ENCODE data around the gene DNAH11. TPM values are rescaled to one million over a fixed set of nuclear protein-coding genes. Genes with fewer than 3 reads are reported as not detected.
"Not testable (repeated sequence)": the region's sequence is repeated elsewhere in the genome, so short reads cannot be mapped to it uniquely, and the experiment has no call there.

The DNAH11 gene
- total RNA-seq, 1 experiment from 2014 or later = 1.6 TPM

GRCh38 chr7:21724562-21724961 lies 181.7 kb downstream of the DNAH11 start:
- DNase-seq = no peak
- no peak for ATAC-seq
- Histone ChIP-seq H3K4me2 (ENCODE audit: low read length) (no peak overlapping the region), H3F3A (ENCODE audit: low read length, unreplicated experiment) (no peaks in the 10 kb centered on the region), H3K4me1 (ENCODE audit: insufficient read depth, low read length) (no peaks in the 10 kb centered on the region), H3K27ac (ENCODE audit: low read length) (no peak overlapping the region), H4K20me1 (ENCODE audit: low read length) (no peaks in the 10 kb centered on the region), H3K27me3 (ENCODE audit: low read length) (peaks cover 20% of the 10 kb centered on the region), H2AFZ (ENCODE audit: low read length) (no peak overlapping the region), H3K9ac (ENCODE audit: low read length) (no peak overlapping the region), H3K36me3 (ENCODE audit: low read depth, low read length) (no peaks in the 10 kb centered on the region), H3K9me2 (replicated peaks; ENCODE audit: low read length) (no peaks in the 10 kb centered on the region), H3K9me3 (ENCODE audit: low read length) (no peaks in the 10 kb centered on the region), H3K79me2 (ENCODE audit: low read length) (no peaks in the 10 kb centered on the region), H3K4me3 (ENCODE audit: low read length) (no peak overlapping the region)
- BruUV-seq (replicated peaks) = no TSS peak
- TF ChIP-seq EZH2 (IDR thresholded peaks at IDR 0.05; ENCODE audit: low read length, unreplicated experiment) = no peak
- TF ChIP-seq CTCF (conservative IDR thresholded peaks at IDR 0.05; ENCODE audit: low read depth, low read length) = no peak
- TF ChIP-seq EZH2phosphoT487 (IDR thresholded peaks at IDR 0.05; ENCODE audit: borderline replicate concordance, low read length) = no peak
- CTCF ChIA-PET = no interaction called here
- intact Hi-C loops (cut with micrococcal nuclease) = no loop called here
- POLR2A ChIA-PET (ENCODE audit: unreplicated experiment) = no interaction called here

GRCh38 chr7:21730399-21730798 lies 187.6 kb downstream of the DNAH11 start:
- H3K9me2 ChIP-seq (replicated peaks; ENCODE audit: low read length) = no peaks in the 10 kb centered on the region
- H4K20me1 ChIP-seq (ENCODE audit: low read length) = no peaks in the 10 kb centered on the region
- peaks cover 21% of the 10 kb centered on the region; the same call in 1 of the 2 replicates for H3K27me3 ChIP-seq (ENCODE audit: low read length)
- H3K9ac ChIP-seq (ENCODE audit: low read length) = no peak overlapping the region
- ChIA-PET POLR2A (ENCODE audit: unreplicated experiment) (no interaction called here), CTCF (no interaction called here)
- H3K36me3 ChIP-seq (ENCODE audit: low read depth, low read length) = no peaks in the 10 kb centered on the region
- no peaks in the 10 kb centered on the region for H3K4me1 ChIP-seq (ENCODE audit: insufficient read depth, low read length)
- no peak for TF ChIP-seq EZH2 (IDR thresholded peaks at IDR 0.05; ENCODE audit: low read length, unreplicated experiment)
- TF ChIP-seq CTCF (conservative IDR thresholded peaks at IDR 0.05; ENCODE audit: low read depth, low read length) = no peak
- no peak for TF ChIP-seq EZH2phosphoT487 (IDR thresholded peaks at IDR 0.05; ENCODE audit: borderline replicate concordance, low read length)
- no peaks in the 10 kb centered on the region for H3K9me3 ChIP-seq (ENCODE audit: low read length)
- no peak for ATAC-seq
- H3F3A ChIP-seq (ENCODE audit: low read length, unreplicated experiment) = no peaks in the 10 kb centered on the region
- DNase-seq = no peak
- no TSS peak for BruUV-seq (replicated peaks)
- intact Hi-C loops (cut with micrococcal nuclease) = no loop called here
- no peak overlapping the region for H3K27ac ChIP-seq (ENCODE audit: low read length)
- H2AFZ ChIP-seq (ENCODE audit: low read length) = no peak overlapping the region
- no peaks in the 10 kb centered on the region for H3K79me2 ChIP-seq (ENCODE audit: low read length)
- no peak overlapping the region for H3K4me3 ChIP-seq (ENCODE audit: low read length)
- H3K4me2 ChIP-seq (ENCODE audit: low read length) = no peak overlapping the region

- intact Hi-C loops (cut with micrococcal nuclease) = no loop called here
- H3K9me2 ChIP-seq (replicated peaks; ENCODE audit: low read length) = no peaks in the 10 kb centered on the region
- H2AFZ ChIP-seq (ENCODE audit: low read length) = no peak overlapping the region
- H3K4me3 ChIP-seq (ENCODE audit: low read length) = no peak overlapping the region
- no peaks in the 10 kb centered on the region for H3K36me3 ChIP-seq (ENCODE audit: low read depth, low read length)
- H3K4me1 ChIP-seq (ENCODE audit: insufficient read depth, low read length) = no peaks in the 10 kb centered on the region
- H4K20me1 ChIP-seq (ENCODE audit: low read length) = no peaks in the 10 kb centered on the region
- CTCF ChIA-PET = no interaction called here
- ATAC-seq = no peak
- no peaks in the 10 kb centered on the region for H3F3A ChIP-seq (ENCODE audit: low read length, unreplicated experiment)
- H3K27me3 ChIP-seq (ENCODE audit: low read length) = peaks cover 36% of the 10 kb centered on the region
- POLR2A ChIA-PET (ENCODE audit: unreplicated experiment) = no interaction called here
- TF ChIP-seq CTCF (conservative IDR thresholded peaks at IDR 0.05; ENCODE audit: low read depth, low read length) (no peak), EZH2phosphoT487 (IDR thresholded peaks at IDR 0.05; ENCODE audit: borderline replicate concordance, low read length) (no peak), EZH2 (IDR thresholded peaks at IDR 0.05; ENCODE audit: low read length, unreplicated experiment) (no peak)
- H3K9me3 ChIP-seq (ENCODE audit: low read length) = no peaks in the 10 kb centered on the region
- no TSS peak for BruUV-seq (replicated peaks)
- no peak overlapping the region for H3K27ac ChIP-seq (ENCODE audit: low read length)
- H3K4me2 ChIP-seq (ENCODE audit: low read length) = no peak overlapping the region
- H3K79me2 ChIP-seq (ENCODE audit: low read length) = no peaks in the 10 kb centered on the region
- no peak for DNase-seq
- no peak overlapping the region for H3K9ac ChIP-seq (ENCODE audit: low read length)
Observed at GRCh38 chr7:21731977-21732376, 189.1 kb downstream of the DNAH11 start.

GRCh38 chr7:21732956-21733355 lies 190.1 kb downstream of the DNAH11 start:
- H3K79me2 ChIP-seq (ENCODE audit: low read length); H3K4me3 ChIP-seq (ENCODE audit: low read length); H3K4me1 ChIP-seq (ENCODE audit: insufficient read depth, low read length); H3K4me2 ChIP-seq (ENCODE audit: low read length); H2AFZ ChIP-seq (ENCODE audit: low read length); H4K20me1 ChIP-seq (ENCODE audit: low read length); ATAC-seq; H3K9me3 ChIP-seq (ENCODE audit: low read length); H3K27ac ChIP-seq (ENCODE audit: low read length); BruUV-seq (replicated peaks); H3K9ac ChIP-seq (ENCODE audit: low read length); intact Hi-C loops (cut with micrococcal nuclease); CTCF ChIA-PET; DNase-seq; H3F3A ChIP-seq (ENCODE audit: low read length, unreplicated experiment); H3K36me3 ChIP-seq (ENCODE audit: low read depth, low read length); H3K9me2 ChIP-seq (replicated peaks; ENCODE audit: low read length): not testable (repeated sequence)
- POLR2A ChIA-PET (ENCODE audit: unreplicated experiment) = interaction anchor here (0.7 kb wide), 1 partner anchor 145 kb away, joined by 3 read pairs; no protein-coding TSS in a partner anchor
- peaks cover 39% of the 10 kb centered on the region for H3K27me3 ChIP-seq (ENCODE audit: low read length)

All from PC-3 (cell line).